Cardiac septum (tissue), 1 donor: ENCODE results near the gene ATL3. TPM values are rescaled to one million over a fixed set of nuclear protein-coding genes. Genes with fewer than 3 reads are reported as not detected.
"Not testable (repeated sequence)": the region's sequence is repeated elsewhere in the genome, so short reads cannot be mapped to it uniquely, and the experiment has no call there.

ENCODE experiments used
- DNase-seq: peaks from one replicate; pipeline ENCODE4 v3.0.0-alpha.2; 2020; ENCODE audit warnings: low spot score
- intact Hi-C: fragments of 100-400 bp; cut with DNase I; formaldehyde crosslinking; loops from one replicate; pipeline ENCODE4 v1.14.0; 2022
- long read RNA-seq: library from polyadenylated mRNA; unstranded; transcript quantifications from one replicate; pipeline ENCODE4 v2.0.0, GENCODE V29; 2021
- total RNA-seq: library from RNA; stranded (reverse); fragmentation: NEBNext Ultra II Directional; extraction: Animal tissue kit (Norgen Biotek cat#: 25700); gene quantifications from one replicate; pipeline ENCODE4 v1.2.1, GENCODE V29; 2021
- donor health status: DM: no; HTN: no; CAD: no.

ATL3 gene
- total RNA-seq = 15.1 TPM
- long read RNA-seq, full-length matches to known transcripts = 3 of 11 reads
- long read RNA-seq, partial matches to known transcripts = 0 of 11 reads
- long read RNA-seq, other reads (novel, unspliced or antisense) = 8 of 11 reads

GRCh38 chr11:63671322-63672155 is at the start of gene ATL3:
Gene ATL3 (minus strand): TSS chr11:63671376. CDS start chr11:63671335, 41 bp downstream.
- intact Hi-C loops = loop anchor here (1.0 to 5.0 kb wide), 3 partner anchors 10 to 66 kb away; partner anchors contain the start of genes PLAAT3 and RTN3
- peak; percentile 99 for DNase-seq

- no peak for DNase-seq
- intact Hi-C loops = no loop called here
Measured at GRCh38 chr11:63720611-63721010, 49.4 kb upstream of the ATL3 start.

GRCh38 chr11:63719987-63720386 is 48.8 kb upstream of the ATL3 start:
- intact Hi-C loops = no loop called here

GRCh38 chr11:63719001-63719400 is 47.8 kb upstream of the ATL3 start:
- DNase-seq = no peak
- intact Hi-C loops = no loop called here

More at GRCh38 chr11:63719987-63720386, 48.8 kb upstream of the ATL3 start:
- no peak for DNase-seq

- intact Hi-C loops = no loop called here
- no peak for DNase-seq
Measured at GRCh38 chr11:63716046-63716445, 44.9 kb upstream of the ATL3 start.

DNA sequence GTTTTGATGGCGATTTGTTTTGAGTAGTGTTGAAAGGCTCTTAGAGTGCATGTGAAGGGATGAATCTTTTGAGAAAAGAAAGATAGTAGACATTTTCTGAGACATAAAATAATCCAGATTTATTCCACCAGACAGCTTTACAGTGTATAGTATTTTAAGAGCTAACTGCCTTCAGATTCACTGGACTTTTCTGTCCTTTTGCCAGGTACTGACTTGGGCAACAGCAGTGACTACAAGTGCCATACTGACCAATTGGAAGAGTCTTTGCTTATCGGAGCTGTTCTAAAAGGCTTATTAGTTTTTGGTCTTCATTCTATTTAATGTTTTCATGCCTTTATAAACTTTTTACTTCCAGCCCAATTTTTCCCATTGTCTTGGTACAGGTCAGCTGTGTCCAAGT is 42.6 kb upstream of the ATL3 start:
- intact Hi-C loops = no loop called here

GRCh38 chr11:63711838-63712237 is 40.7 kb upstream of the ATL3 start:
- no peak for DNase-seq
- intact Hi-C loops = no loop called here

More for the DNA sequence above, 42.6 kb upstream of the ATL3 start:
- DNase-seq = no peak

DNA sequence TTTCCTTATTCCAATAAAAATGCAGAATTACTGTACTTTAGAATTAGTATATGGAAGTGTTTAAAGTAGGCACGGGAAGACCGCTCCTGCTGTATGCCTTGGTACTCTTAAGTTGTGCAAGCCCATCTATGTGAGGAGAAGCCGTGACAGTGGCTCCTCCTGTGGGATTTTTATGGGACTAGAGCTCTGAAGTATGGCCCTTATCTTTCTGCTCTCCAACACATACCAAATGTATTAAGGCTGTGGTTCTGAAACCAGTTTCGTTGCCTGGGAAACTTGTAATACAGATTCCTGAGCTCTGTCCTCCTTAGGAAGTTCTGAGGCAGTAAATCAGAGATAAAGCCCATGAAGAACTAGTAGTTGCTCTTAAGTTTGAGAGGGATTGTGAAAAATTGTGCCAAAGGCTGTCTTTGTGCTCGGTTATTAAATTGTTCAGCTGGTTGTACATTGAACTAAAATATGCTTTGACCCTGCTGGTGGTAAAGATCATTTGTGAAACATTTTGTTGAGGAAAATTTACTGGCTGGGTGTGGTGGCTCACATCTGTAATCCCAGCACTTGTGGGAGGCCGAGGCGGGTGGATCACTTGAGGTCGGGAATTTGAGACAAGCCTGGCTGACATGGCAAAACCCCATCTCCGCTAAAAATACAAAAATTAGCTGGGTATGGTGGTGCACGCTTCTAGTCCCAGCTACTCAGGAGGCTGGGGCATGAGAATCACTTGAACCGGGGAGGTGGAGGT is 39.5 kb upstream of the ATL3 start:
- intact Hi-C loops = no loop called here
- DNase-seq = no peak

- DNase-seq = no peak
- intact Hi-C loops = no loop called here
Measured at GRCh38 chr11:63709336-63709884, 38.2 kb upstream of the ATL3 start.

- intact Hi-C loops = no loop called here
- no peak for DNase-seq
Measured at GRCh38 chr11:63708764-63709163, 37.6 kb upstream of the ATL3 start.

- no peak for DNase-seq
- intact Hi-C loops = no loop called here
Measured at GRCh38 chr11:63705526-63705925, 34.4 kb upstream of the ATL3 start.

DNA sequence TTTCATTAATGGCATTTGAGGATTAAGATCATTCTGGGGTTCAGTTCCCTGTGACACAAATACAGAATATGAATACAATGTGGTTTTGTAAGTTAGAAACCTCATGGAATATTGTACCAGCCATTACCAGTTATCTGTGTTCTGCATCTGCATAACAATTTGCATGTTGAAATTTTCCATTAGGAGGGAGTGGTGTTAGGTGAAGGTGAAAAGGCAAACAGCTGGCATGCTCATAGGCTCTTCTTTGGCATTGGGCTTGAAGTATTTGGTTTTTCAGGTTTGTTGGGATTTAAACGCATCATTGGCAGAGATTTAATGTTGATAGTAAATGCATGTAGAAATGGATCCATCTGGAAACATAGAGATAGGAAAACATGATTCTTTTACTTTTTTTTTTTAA is 28.7 kb upstream of the ATL3 start:
- intact Hi-C loops = no loop called here

GRCh38 chr11:63698976-63699733 is 28.0 kb upstream of the ATL3 start:
- intact Hi-C loops = no loop called here
- DNase-seq = no peak

More for the DNA sequence above, 28.7 kb upstream of the ATL3 start:
- no peak for DNase-seq

DNA sequence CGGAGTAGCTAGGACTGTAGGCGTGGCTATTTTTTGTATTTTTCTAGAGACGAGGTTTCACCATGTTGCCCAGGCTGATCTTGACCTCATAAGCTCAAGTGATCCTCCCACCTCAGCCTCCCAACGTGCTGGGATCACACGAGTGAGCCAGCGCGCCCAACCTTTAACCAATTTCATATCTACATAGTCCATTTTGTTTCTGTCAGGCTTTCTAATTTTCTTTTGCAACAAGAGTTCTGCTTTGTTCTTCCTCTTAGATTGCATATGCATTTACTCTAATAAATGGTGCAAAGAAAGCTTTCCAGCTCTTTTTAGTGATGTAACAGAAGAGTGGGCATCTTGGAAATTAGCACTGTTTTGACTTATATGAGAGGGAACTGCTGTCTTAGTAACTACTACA is 23.4 kb upstream of the ATL3 start:
- intact Hi-C loops = no loop called here
- DNase-seq = no peak

DNA sequence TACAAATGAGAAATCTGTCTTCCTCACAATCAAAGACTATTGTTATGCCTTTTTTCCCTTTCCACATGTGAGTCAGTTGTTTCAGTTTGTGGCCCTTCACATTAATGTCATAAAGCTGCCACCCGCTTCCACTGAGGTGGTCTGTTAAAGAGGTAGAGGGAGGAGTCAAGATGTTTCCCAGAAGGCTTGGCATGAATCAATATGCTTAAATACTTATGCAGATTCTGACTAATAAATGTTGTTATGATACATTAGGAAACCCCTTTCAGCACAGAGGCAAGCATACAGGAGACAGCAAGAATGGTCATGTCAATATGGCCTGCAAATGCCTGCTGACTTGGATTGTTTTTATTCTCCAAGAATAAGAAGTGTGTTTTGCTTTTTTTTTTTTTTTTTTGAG is 16.7 kb upstream of the ATL3 start:
- intact Hi-C loops = no loop called here
- DNase-seq = no peak

GRCh38 chr11:63686926-63687325 is 15.8 kb upstream of the ATL3 start:
- DNase-seq = no peak
- intact Hi-C loops = no loop called here

- intact Hi-C loops, DNase-seq: not testable (repeated sequence)
Measured at GRCh38 chr11:63685158-63685721, 14.1 kb upstream of the ATL3 start.

GRCh38 chr11:63683133-63683991 is 12.2 kb upstream of the ATL3 start:
- no peak for DNase-seq
- intact Hi-C loops = no loop called here
